ENCODE results near the gene TOLLIP. TPM values are rescaled to one million over a fixed set of nuclear protein-coding genes. Genes with fewer than 3 reads are reported as not detected.

Gene TOLLIP
- total and polyA plus RNA-seq, 9 of the 15 experiments (the other 6 are each of a cell fraction or from before 2014, with no cell fraction given): 0.23 to 22.8 (median 7.1) TPM

DNA sequence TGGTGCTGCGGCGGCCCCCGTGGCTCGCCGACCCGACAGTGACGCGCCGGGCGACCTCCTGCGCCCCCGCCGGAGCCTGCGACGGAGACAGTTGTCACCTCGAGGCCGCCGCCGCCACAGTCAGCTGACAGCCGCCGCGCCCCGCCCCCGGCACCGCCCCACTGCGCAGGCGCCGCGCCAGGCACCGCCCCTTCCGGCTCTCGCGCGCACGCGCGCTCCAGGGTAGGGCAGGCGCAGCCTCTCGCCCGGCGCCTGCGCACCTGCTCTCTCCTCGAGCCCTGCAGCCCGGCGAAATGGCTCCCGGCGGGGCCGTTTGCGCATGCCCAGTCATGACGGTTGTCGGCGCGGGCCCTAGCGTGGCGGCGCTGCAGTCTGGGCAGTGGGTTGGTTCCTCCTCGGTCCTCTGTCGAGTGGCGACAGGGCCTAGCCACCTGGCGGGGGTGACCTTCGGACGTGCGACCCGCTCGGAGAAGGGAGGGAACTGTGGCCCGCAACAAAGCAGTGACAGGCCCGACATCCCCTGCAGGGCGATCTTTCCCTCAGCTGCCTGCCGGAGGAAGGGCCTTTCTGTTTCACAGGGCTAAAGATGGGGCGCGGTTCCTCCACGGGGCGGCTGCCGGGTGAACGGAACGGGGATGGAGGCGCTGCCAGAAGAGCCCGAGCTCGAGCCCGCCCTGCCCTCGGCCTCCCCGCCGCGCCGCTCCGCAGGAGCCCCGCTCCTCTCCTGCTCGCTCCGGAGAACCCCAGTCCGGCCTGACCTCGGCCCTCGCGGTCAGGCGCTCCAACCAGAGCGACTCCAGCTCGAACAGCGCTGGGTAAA is at the start of gene TOLLIP (continued):
- TF ChIP-seq, protein P1, sequence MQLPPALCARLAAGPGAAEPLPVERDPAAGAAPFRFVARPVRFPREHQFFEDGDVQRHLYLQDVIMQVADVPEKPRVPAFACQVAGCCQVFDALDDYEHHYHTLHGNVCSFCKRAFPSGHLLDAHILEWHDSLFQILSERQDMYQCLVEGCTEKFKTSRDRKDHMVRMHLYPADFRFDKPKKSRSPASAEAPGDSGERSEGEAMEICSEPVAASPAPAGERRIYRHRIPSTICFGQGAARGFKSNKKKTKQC (CRISPR knock-in tag; IDR thresholded peaks at IDR 0.05): peak; percentile 84
- no peak for TF ChIP-seq ZNF311 (CRISPR knock-in tag; IDR thresholded peaks at IDR 0.05)
- TF ChIP-seq, protein P2, sequence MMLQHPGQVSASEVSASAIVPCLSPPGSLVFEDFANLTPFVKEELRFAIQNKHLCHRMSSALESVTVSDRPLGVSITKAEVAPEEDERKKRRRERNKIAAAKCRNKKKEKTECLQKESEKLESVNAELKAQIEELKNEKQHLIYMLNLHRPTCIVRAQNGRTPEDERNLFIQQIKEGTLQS (IDR thresholded peaks at IDR 0.05): no peak
- TF ChIP-seq, protein P2 (CRISPR knock-in tag; conservative IDR thresholded peaks at IDR 0.05): no peak
- no peak for TF ChIP-seq PML (IDR thresholded peaks at IDR 0.05; ENCODE audit: low read length)
- TF ChIP-seq, protein P3, sequence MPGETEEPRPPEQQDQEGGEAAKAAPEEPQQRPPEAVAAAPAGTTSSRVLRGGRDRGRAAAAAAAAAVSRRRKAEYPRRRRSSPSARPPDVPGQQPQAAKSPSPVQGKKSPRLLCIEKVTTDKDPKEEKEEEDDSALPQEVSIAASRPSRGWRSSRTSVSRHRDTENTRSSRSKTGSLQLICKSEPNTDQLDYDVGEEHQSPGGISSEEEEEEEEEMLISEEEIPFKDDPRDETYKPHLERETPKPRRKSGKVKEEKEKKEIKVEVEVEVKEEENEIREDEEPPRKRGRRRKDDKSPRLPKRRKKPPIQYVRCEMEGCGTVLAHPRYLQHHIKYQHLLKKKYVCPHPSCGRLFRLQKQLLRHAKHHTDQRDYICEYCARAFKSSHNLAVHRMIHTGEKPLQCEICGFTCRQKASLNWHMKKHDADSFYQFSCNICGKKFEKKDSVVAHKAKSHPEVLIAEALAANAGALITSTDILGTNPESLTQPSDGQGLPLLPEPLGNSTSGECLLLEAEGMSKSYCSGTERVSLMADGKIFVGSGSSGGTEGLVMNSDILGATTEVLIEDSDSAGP (CRISPR knock-in tag; IDR thresholded peaks at IDR 0.05): 0 out of 2 replicates have a peak, but pooled peaks have one; percentile 33
- no peak for TF ChIP-seq ZNF561 (CRISPR knock-in tag; conservative IDR thresholded peaks at IDR 0.05)
- no peak for TF ChIP-seq HNRNPL (IDR thresholded peaks at IDR 0.05; ENCODE audit: low read depth, low read length)
- TF ChIP-seq, protein P4, sequence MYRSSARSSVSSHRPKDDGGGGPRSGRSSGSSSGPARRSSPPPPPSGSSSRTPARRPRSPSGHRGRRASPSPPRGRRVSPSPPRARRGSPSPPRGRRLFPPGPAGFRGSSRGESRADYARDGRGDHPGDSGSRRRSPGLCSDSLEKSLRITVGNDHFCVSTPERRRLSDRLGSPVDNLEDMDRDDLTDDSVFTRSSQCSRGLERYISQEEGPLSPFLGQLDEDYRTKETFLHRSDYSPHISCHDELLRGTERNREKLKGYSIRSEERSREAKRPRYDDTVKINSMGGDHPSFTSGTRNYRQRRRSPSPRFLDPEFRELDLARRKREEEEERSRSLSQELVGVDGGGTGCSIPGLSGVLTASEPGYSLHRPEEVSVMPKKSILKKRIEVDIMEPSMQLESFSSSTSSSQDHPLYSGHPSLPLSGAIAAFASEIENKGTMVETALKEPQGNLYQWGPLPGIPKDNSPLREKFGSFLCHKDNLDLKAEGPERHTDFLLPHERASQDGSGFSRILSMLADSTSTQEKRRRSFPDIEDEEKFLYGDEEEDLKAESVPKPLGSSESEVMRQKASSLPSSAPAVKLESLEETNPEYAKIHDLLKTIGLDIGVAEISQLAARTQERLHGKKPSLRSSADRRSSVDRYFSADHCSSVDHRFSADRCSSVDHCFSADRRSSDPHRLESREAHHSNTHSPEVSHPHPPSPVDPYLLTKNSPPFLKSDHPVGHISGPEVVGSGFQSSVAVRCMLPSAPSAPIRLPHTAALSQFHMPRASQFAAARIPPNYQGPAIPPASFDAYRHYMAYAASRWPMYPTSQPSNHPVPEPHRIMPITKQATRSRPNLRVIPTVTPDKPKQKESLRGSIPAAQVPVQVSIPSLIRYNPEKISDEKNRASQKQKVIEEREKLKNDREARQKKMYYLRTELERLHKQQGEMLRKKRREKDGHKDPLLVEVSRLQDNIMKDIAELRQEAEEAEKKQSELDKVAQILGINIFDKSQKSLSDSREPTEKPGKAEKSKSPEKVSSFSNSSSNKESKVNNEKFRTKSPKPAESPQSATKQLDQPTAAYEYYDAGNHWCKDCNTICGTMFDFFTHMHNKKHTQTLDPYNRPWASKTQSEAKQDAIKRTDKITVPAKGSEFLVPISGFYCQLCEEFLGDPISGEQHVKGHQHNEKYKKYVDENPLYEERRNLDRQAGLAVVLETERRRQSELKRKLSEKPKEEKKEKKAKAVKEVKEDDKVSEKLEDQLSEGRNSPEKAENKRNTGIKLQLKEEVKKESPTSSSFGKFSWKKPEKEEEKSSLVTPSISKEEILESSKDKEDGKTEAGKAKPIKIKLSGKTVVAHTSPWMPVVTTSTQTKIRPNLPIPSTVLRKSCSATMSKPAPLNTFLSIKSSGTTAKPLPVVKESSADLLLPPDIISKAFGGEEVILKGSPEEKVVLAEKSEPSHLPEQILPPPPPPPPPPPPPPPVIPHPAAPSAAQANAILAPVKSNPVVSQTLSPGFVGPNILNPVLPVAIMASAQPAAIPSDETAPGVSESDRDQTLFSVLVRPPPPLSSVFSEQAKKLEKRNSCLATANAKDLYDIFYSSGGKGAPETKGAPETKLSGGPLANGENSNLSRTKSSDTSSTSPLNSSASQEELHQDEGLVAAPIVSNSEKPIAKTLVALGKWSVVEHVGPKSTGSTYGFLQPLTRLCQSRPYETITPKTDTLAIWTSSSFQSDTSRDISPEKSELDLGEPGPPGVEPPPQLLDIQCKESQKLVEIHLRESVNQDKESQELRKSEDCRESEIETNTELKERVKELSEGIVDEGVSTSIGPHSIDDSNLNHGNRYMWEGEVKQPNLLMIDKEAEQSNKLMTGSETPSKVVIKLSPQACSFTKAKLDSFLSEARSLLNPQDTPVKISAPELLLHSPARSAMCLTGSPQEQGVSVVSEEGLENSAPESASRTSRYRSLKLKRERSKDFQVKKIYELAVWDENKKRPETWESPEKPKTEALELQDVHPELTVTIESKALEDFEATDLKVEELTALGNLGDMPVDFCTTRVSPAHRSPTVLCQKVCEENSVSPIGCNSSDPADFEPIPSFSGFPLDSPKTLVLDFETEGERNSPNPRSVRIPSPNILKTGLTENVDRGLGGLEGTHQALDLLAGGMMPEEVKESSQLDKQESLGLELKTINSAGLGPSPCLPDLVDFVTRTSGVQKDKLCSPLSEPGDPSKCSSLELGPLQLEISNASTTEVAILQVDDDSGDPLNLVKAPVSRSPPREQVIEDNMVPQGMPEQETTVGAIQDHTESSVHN (IDR thresholded peaks at IDR 0.05; ENCODE audit: borderline replicate concordance in 1 of 2, low read depth in 1 of 2): no peak
- TF ChIP-seq RNF2 (IDR thresholded peaks at IDR 0.05): no peak
- TF ChIP-seq, protein P5, sequence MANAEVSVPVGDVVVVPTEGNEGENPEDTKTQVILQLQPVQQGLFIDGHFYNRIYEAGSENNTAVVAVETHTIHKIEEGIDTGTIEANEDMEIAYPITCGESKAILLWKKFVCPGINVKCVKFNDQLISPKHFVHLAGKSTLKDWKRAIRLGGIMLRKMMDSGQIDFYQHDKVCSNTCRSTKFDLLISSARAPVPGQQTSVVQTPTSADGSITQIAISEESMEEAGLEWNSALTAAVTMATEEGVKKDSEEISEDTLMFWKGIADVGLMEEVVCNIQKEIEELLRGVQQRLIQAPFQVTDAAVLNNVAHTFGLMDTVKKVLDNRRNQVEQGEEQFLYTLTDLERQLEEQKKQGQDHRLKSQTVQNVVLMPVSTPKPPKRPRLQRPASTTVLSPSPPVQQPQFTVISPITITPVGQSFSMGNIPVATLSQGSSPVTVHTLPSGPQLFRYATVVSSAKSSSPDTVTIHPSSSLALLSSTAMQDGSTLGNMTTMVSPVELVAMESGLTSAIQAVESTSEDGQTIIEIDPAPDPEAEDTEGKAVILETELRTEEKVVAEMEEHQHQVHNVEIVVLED (CRISPR knock-in tag; IDR thresholded peaks at IDR 0.05): peak; percentile 38
- no peak for TF ChIP-seq ZNF77 (CRISPR knock-in tag; IDR thresholded peaks at IDR 0.05)
- no peak for TF ChIP-seq ZKSCAN8 (CRISPR knock-in tag; IDR thresholded peaks at IDR 0.05)
- no peak for TF ChIP-seq ZNF79 (CRISPR knock-in tag; IDR thresholded peaks at IDR 0.05; ENCODE audit: low read depth)

Data from K562 (cell line).